Measurements from ENCODE around the gene UQCR10.

UQCR10 gene

GRCh38 chr22:29767171-29768051 lies at the start of gene UQCR10:
TSS of gene UQCR10 (plus strand) at chr22:29767369. CDS start at chr22:29767399, 30 bp downstream.
- DNase-seq (ENCODE audit: low spot score), result peak; percentile 94

GRCh38 chr22:29717789-29718188 lies 49.4 kb upstream of the UQCR10 start:
- DNase-seq (ENCODE audit: low spot score), result no peak

GRCh38 chr22:29718949-29719898 lies 47.9 kb upstream of the UQCR10 start:
- no peak for DNase-seq (ENCODE audit: low spot score)

- no peak for DNase-seq (ENCODE audit: low spot score)
These were observed 47.1 kb upstream of the UQCR10 start, which contains the start of gene CABP7 for GRCh38 chr22:29719899-29720645. TSS of gene CABP7 (plus strand) at chr22:29720003. CDS start at chr22:29720425, 422 bp downstream.

GRCh38 chr22:29720811-29721323 lies 46.3 kb upstream of the UQCR10 start:
- no peak for DNase-seq (ENCODE audit: low spot score)

- no peak for DNase-seq (ENCODE audit: low spot score)
These were observed 45.0 kb upstream of the UQCR10 start for GRCh38 chr22:29722151-29722550.

GRCh38 chr22:29722587-29722986 lies 44.6 kb upstream of the UQCR10 start:
- DNase-seq (ENCODE audit: low spot score), result no peak

GRCh38 chr22:29723766-29724165 lies 43.4 kb upstream of the UQCR10 start:
- no peak for DNase-seq (ENCODE audit: low spot score)

GRCh38 chr22:29724843-29725242 lies 42.3 kb upstream of the UQCR10 start:
- no peak for DNase-seq (ENCODE audit: low spot score)

GRCh38 chr22:29726106-29726505 lies 41.1 kb upstream of the UQCR10 start:
- no peak for DNase-seq (ENCODE audit: low spot score)

- no peak for DNase-seq (ENCODE audit: low spot score)
These were observed 40.5 kb upstream of the UQCR10 start for GRCh38 chr22:29726512-29727130.

GRCh38 chr22:29727131-29727523 lies 40.0 kb upstream of the UQCR10 start:
- no peak for DNase-seq (ENCODE audit: low spot score)

- no peak for DNase-seq (ENCODE audit: low spot score)
These were observed 38.0 kb upstream of the UQCR10 start for GRCh38 chr22:29729161-29729560.

- DNase-seq (ENCODE audit: low spot score), result no peak
These were observed 35.9 kb upstream of the UQCR10 start for GRCh38 chr22:29731058-29731850.

- DNase-seq (ENCODE audit: low spot score), result no peak
These were observed 34.3 kb upstream of the UQCR10 start for GRCh38 chr22:29732883-29733282.

- DNase-seq (ENCODE audit: low spot score), result no peak
These were observed 33.6 kb upstream of the UQCR10 start for GRCh38 chr22:29733362-29734201.

- no peak for DNase-seq (ENCODE audit: low spot score)
These were observed 32.8 kb upstream of the UQCR10 start for GRCh38 chr22:29734406-29734805.

- DNase-seq (ENCODE audit: low spot score), result no peak
These were observed 32.3 kb upstream of the UQCR10 start for GRCh38 chr22:29734838-29735237.

GRCh38 chr22:29735416-29735815 lies 31.8 kb upstream of the UQCR10 start:
- no peak for DNase-seq (ENCODE audit: low spot score)

Data from cerebellar cortex (tissue), 1 donor.